K562 (cell line): ENCODE results near the gene GPC1.
"Not testable (repeated sequence)": the region's sequence is repeated elsewhere in the genome, so short reads cannot be mapped to it uniquely, and the experiment has no call there.

Experiments
- CTCF ChIP-seq, 3 experiments: IDR thresholded peaks in 2 of 3; conservative IDR thresholded peaks in 1 of 3; 2 replicates each; pipeline ENCODE4 v1.5.1; 2011 to 2012; ENCODE audit warnings: low read length in 3 of 3, mild to moderate bottlenecking in 3 of 3, control low read depth in 2 of 3, improper control_type of control experiment in 1 of 3, inconsistent platforms in 1 of 3, low read depth in 1 of 3, mixed read lengths in 1 of 3, moderate library complexity in 1 of 3; ENCODE audit not compliant: insufficient read depth in 2 of 3
- EZH2 ChIP-seq: IDR thresholded peaks from 2 replicates; pipeline ENCODE4 v1.6.1; 2012; ENCODE audit warnings: low read depth, mild to moderate bottlenecking, inconsistent platforms, low read length, borderline replicate concordance
- HCFC1 ChIP-seq: IDR thresholded peaks from 2 replicates; pipeline ENCODE4 v1.6.1; 2012; ENCODE audit warnings: low read depth, low read length, improper control_type of control experiment
- POLR2AphosphoS5 ChIP-seq: IDR thresholded peaks from 2 replicates; pipeline ENCODE4 v1.6.1; 2011; ENCODE audit warnings: mild to moderate bottlenecking, low read depth, low read length, moderate library complexity; ENCODE audit not compliant: control insufficient read depth, insufficient read depth
- SP2 ChIP-seq: IDR thresholded peaks from 2 replicates; pipeline ENCODE4 v1.6.1; 2011; ENCODE audit warnings: mild to moderate bottlenecking, low read depth, low read length, moderate library complexity; ENCODE audit not compliant: poor library complexity, severe bottlenecking; ENCODE audit errors: extremely low read depth
- TARDBP ChIP-seq: fragments of 450-650 bp; IDR thresholded peaks from 2 replicates; pipeline ENCODE4 v1.6.1; 2016
- ZBED1 ChIP-seq: IDR thresholded peaks from 2 replicates; pipeline ENCODE4 v1.6.1; 2014

GRCh38 chr2:240497082-240497481 lies 61.6 kb downstream of the GPC1 start:
- not testable (repeated sequence) for TF ChIP-seq ZBED1, HCFC1, EZH2, POLR2AphosphoS5, TARDBP, SP2
- TF ChIP-seq CTCF (IDR thresholded peaks at IDR 0.05 in 2 of 3, conservative IDR thresholded peaks at IDR 0.05 in 1 of 3; ENCODE audit: insufficient read depth in 2 of 3, low read depth in 1 of 3, low read length in 3 of 3) = peak in 1 of 3 experiments; percentile 6; a peak in 1 of 6 replicates
